ENCODE results near the gene FGD6.

DNA sequence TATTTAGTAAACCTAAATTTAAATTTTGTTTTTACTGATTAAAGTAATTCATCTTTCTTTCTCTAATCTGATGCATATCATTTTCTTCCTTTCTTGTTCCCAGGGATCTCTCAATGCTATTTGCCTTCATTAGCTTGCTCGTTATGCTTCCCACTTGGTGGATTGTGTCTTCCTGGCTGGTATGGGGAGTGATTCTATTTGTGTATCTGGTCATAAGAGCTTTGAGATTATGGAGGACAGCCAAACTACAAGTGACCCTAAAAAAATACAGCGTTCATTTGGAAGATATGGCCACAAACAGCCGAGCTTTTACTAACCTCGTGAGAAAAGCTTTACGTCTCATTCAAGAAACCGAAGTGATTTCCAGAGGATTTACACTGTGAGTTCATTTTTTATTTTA lies 49.0 kb upstream of the FGD6 start:
- TF ChIP-seq, protein P1, sequence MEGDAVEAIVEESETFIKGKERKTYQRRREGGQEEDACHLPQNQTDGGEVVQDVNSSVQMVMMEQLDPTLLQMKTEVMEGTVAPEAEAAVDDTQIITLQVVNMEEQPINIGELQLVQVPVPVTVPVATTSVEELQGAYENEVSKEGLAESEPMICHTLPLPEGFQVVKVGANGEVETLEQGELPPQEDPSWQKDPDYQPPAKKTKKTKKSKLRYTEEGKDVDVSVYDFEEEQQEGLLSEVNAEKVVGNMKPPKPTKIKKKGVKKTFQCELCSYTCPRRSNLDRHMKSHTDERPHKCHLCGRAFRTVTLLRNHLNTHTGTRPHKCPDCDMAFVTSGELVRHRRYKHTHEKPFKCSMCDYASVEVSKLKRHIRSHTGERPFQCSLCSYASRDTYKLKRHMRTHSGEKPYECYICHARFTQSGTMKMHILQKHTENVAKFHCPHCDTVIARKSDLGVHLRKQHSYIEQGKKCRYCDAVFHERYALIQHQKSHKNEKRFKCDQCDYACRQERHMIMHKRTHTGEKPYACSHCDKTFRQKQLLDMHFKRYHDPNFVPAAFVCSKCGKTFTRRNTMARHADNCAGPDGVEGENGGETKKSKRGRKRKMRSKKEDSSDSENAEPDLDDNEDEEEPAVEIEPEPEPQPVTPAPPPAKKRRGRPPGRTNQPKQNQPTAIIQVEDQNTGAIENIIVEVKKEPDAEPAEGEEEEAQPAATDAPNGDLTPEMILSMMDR (IDR thresholded peaks at IDR 0.05), result no peak
- no peak for TF ChIP-seq EZH2 (IDR thresholded peaks at IDR 0.05; ENCODE audit: borderline replicate concordance, insufficient read depth, low read depth, low read length, poor library complexity, severe bottlenecking)
